Loucy (cell line): ENCODE results near the gene PDZD7.

ENCODE experiments used
- H2AFZ ChIP-seq: fragments of 200-600 bp; sonication (generic); 2 replicates; pipeline ENCODE4 v1.6.0; 2016; ENCODE audit warnings: antibody characterized with exemption, mild to moderate bottlenecking, low read length, moderate library complexity
- H3F3A ChIP-seq: fragments of 200-600 bp; 2 replicates; pipeline ENCODE4 v1.6.0; 2016; ENCODE audit warnings: antibody characterized with exemption, low read depth, mild to moderate bottlenecking
- H3K27me3 ChIP-seq: fragments of 200-600 bp; sonication (generic); 2 replicates; pipeline ENCODE4 v1.6.1; 2014; ENCODE audit warnings: low read length, mild to moderate bottlenecking; ENCODE audit not compliant: insufficient read depth, poor library complexity, severe bottlenecking
- H3K36me3 ChIP-seq: fragments of 200-600 bp; sonication (generic); 2 replicates; pipeline ENCODE4 v1.6.1; 2016; ENCODE audit warnings: low read length; ENCODE audit not compliant: insufficient read depth
- H3K4me1 ChIP-seq: fragments of 200-600 bp; sonication (generic); 2 replicates; pipeline ENCODE4 v1.5.1; 2014; ENCODE audit warnings: low read length, mild to moderate bottlenecking; ENCODE audit not compliant: insufficient read depth, poor library complexity, severe bottlenecking
- H3K4me2 ChIP-seq: fragments of 200-600 bp; sonication (generic); 2 replicates; pipeline ENCODE4 v1.6.0; 2014; ENCODE audit warnings: antibody characterized with exemption, low read length, low read depth, mild to moderate bottlenecking; ENCODE audit not compliant: poor library complexity, severe bottlenecking
- H3K4me3 ChIP-seq: fragments of 200-600 bp; sonication (generic); 2 replicates; pipeline ENCODE4 v1.5.1; 2014; ENCODE audit warnings: low read length, mild to moderate bottlenecking, mixed read lengths; ENCODE audit not compliant: poor library complexity, severe bottlenecking
- H3K79me2 ChIP-seq: fragments of 200-600 bp; sonication (generic); 2 replicates; pipeline ENCODE4 v1.6.1; 2014; ENCODE audit warnings: low read length; ENCODE audit not compliant: insufficient read depth
- H3K9ac ChIP-seq: fragments of 200-600 bp; sonication (generic); 2 replicates; pipeline ENCODE4 v1.6.0; 2014; ENCODE audit warnings: mild to moderate bottlenecking, low read depth, low read length, moderate library complexity; ENCODE audit not compliant: poor library complexity, severe bottlenecking
- H3K9me2 ChIP-seq: fragments of 200-600 bp; sonication (generic); replicated peaks from 2 replicates; pipeline ENCODE4 v1.6.1; 2016; ENCODE audit warnings: low read depth, low read length, mixed read lengths
- H3K9me3 ChIP-seq: fragments of 200-600 bp; sonication (generic); 2 replicates; pipeline ENCODE4 v1.6.1; 2014; ENCODE audit warnings: mild to moderate bottlenecking, antibody characterized with exemption, low read length, low read depth; ENCODE audit not compliant: insufficient read depth
- H4K20me1 ChIP-seq: fragments of 200-600 bp; sonication (generic); 2 replicates; pipeline ENCODE4 v1.6.0; 2014; ENCODE audit warnings: antibody characterized with exemption, low read length, mild to moderate bottlenecking; ENCODE audit not compliant: insufficient read depth, poor library complexity, severe bottlenecking
- CTCF ChIP-seq: fragments of 200-600 bp; sonication (generic); conservative IDR thresholded peaks from 2 replicates; pipeline ENCODE4 v1.5.1; 2014; ENCODE audit warnings: mild to moderate bottlenecking, antibody characterized with exemption, low read length
- EZH2phosphoT487 ChIP-seq: fragments of 200-600 bp; IDR thresholded peaks from 2 replicates; pipeline ENCODE4 v1.6.1; 2018; ENCODE audit warnings: antibody characterized with exemption, mild to moderate bottlenecking, moderate library complexity, borderline replicate concordance

PDZD7 gene

GRCh38 chr10:100965820-100966219 is 65.1 kb downstream of the PDZD7 start:
- H3K79me2 ChIP-seq: no peaks in the 10 kb centered on the region
- H3K36me3 ChIP-seq: peaks cover 34% of the 10 kb centered on the region; the same call in 1 of the 2 replicates
- TF ChIP-seq CTCF (no peak), EZH2phosphoT487 (no peak)

GRCh38 chr10:100963826-100964225 is 67.1 kb downstream of the PDZD7 start:
- H3K27me3 ChIP-seq: no peaks in the 10 kb centered on the region
- H3K9me3 ChIP-seq: no peaks in the 10 kb centered on the region
- no peak overlapping the region for H3K9ac ChIP-seq
- H3K4me1 ChIP-seq: peaks cover 3% of the 10 kb centered on the region
- H3F3A ChIP-seq: no peaks in the 10 kb centered on the region
- no peaks in the 10 kb centered on the region for H4K20me1 ChIP-seq
- H3K4me3 ChIP-seq: no peak overlapping the region
- H2AFZ ChIP-seq: no peak overlapping the region
- no peaks in the 10 kb centered on the region for H3K79me2 ChIP-seq
- H3K4me2 ChIP-seq: no peak overlapping the region
- no peaks in the 10 kb centered on the region for H3K9me2 ChIP-seq
- TF ChIP-seq CTCF (no peak), EZH2phosphoT487 (no peak)
- H3K36me3 ChIP-seq: peaks cover 51% of the 10 kb centered on the region

More at GRCh38 chr10:100965820-100966219, 65.1 kb downstream of the PDZD7 start:
- Histone ChIP-seq H3F3A (no peaks in the 10 kb centered on the region), H3K4me3 (no peak overlapping the region), H2AFZ (no peak overlapping the region), H4K20me1 (no peaks in the 10 kb centered on the region), H3K4me2 (no peak overlapping the region), H3K9me3 (no peaks in the 10 kb centered on the region), H3K9ac (no peak overlapping the region), H3K4me1 (peaks cover 3% of the 10 kb centered on the region), H3K9me2 (no peaks in the 10 kb centered on the region), H3K27me3 (no peaks in the 10 kb centered on the region)

DNA sequence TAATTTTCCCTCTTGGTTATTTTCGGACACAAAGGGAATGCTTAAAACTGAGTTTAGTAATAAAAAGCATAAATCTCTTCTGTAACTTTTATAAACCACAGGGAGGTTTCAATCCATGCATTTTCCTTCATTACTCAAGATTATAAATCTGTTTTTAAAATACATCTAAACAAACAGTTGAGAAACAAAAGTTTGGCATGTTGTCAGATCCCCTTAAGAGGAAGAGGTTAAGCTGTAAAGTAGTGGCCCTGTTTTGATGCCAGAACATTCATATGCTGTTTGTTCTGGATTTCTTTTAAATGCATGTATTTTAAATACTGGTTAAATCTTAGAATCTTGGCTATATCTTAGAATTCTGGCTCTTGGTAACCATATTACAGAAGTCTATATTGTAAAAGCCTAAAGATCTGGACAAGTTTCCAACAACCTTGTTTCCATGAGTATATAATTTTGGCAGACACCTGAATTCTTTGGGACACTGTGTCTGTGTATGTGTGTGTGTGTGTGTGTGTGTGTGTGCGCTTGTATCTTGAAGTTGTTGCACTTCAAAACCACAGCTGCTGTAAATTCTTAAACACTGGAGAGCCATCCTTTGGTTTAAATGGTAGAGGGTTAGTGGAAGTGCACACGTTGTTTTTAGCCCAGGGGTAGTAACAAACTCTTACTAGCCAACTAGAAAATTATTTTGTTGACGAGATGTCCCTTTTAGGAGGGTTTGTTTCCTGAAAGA is 68.4 kb downstream of the PDZD7 start:
- Histone ChIP-seq H3F3A (no peaks in the 10 kb centered on the region), H3K4me3 (no peak overlapping the region), H4K20me1 (no peaks in the 10 kb centered on the region), H3K79me2 (no peaks in the 10 kb centered on the region), H3K9me3 (no peaks in the 10 kb centered on the region), H3K4me1 (no peaks in the 10 kb centered on the region), H2AFZ (no peak overlapping the region), H3K9me2 (no peaks in the 10 kb centered on the region), H3K27me3 (no peaks in the 10 kb centered on the region), H3K4me2 (no peak overlapping the region), H3K36me3 (peaks cover 61% of the 10 kb centered on the region), H3K9ac (no peak overlapping the region)
- no peak for TF ChIP-seq EZH2phosphoT487
- TF ChIP-seq CTCF: no peak
